Measurements from ENCODE around the gene USP25. TPM values are rescaled to one million over a fixed set of nuclear protein-coding genes. Genes with fewer than 3 reads are reported as not detected.

USP25 gene
- total RNA-seq, 1 experiment from 2014 or later: 26.1 TPM

- Histone ChIP-seq H3K9me3 (ENCODE audit: control insufficient read depth, insufficient read depth, low read depth, low read length) (no peaks in the 10 kb centered on the region), H3K27me3 (ENCODE audit: control insufficient read depth, insufficient read depth, low read length) (no peaks in the 10 kb centered on the region), H3K27ac (ENCODE audit: low read length) (no peak overlapping the region; the same call in 1 of the 2 replicates), H3K4me3 (ENCODE audit: low read depth in 2 of 2, low read length in 2 of 2) (no peak overlapping the region), H3K36me3 (ENCODE audit: control insufficient read depth, insufficient read depth, low read length) (peaks cover 6% of the 10 kb centered on the region), H3K4me1 (ENCODE audit: control insufficient read depth, insufficient read depth, low read length) (no peaks in the 10 kb centered on the region)
- no peak for DNase-seq (ENCODE audit: low read depth, low spot score)
- no peak for ATAC-seq
- in situ Hi-C loops (cut with HindIII; ENCODE audit: low pct_unique_long_range_greater_than_20kb, low sequenced_read_pairs): no loop called here
- intact Hi-C loops (cut with micrococcal nuclease; ENCODE audit: unreplicated experiment): loop anchor here (10.0 kb wide), 1 partner anchor 91 kb away; no protein-coding TSS in a partner anchor
- POLR2A ChIA-PET: no interaction called here
- BruUV-seq (replicated peaks): no TSS peak
- CTCF ChIA-PET: no interaction called here
- TF ChIP-seq POLR2AphosphoS5 (IDR thresholded peaks at IDR 0.05; ENCODE audit: low read depth, low read length) (no peak), CTCF (IDR thresholded peaks at IDR 0.05) (no peak), REST (IDR thresholded peaks at IDR 0.05; ENCODE audit: insufficient read depth in 1 of 2, low read depth in 2 of 2, low read length in 1 of 2) (no peak), SIN3A (IDR thresholded peaks at IDR 0.05; ENCODE audit: borderline replicate concordance, insufficient read depth, low read depth, low read length) (no peak), TCF7L2 (IDR thresholded peaks at IDR 0.05; ENCODE audit: low read depth, low read length) (no peak)
Measured at GRCh38 chr21:15825700-15826099, 95.9 kb downstream of the USP25 start.

GRCh38 chr21:15826147-15826780 lies 96.5 kb downstream of the USP25 start:
- POLR2A ChIA-PET: no interaction called here
- Histone ChIP-seq H3K4me1 (ENCODE audit: control insufficient read depth, insufficient read depth, low read length) (no peaks in the 10 kb centered on the region), H3K9me3 (ENCODE audit: control insufficient read depth, insufficient read depth, low read depth, low read length) (no peaks in the 10 kb centered on the region), H3K27me3 (ENCODE audit: control insufficient read depth, insufficient read depth, low read length) (no peaks in the 10 kb centered on the region), H3K4me3 (ENCODE audit: low read depth in 2 of 2, low read length in 2 of 2) (no peak overlapping the region), H3K36me3 (ENCODE audit: control insufficient read depth, insufficient read depth, low read length) (peaks cover 6% of the 10 kb centered on the region), H3K27ac (ENCODE audit: low read length) (no peak overlapping the region)
- CTCF ChIA-PET: no interaction called here
- DNase-seq (ENCODE audit: low read depth, low spot score) (no peak), ATAC-seq (0 out of 2 replicates have a peak, but pooled peaks have one; percentile 56)
- in situ Hi-C loops (cut with HindIII; ENCODE audit: low pct_unique_long_range_greater_than_20kb, low sequenced_read_pairs) (no loop called here), intact Hi-C loops (cut with micrococcal nuclease; ENCODE audit: unreplicated experiment) (loop anchor here (10.0 kb wide), 1 partner anchor 91 kb away; no protein-coding TSS in a partner anchor)
- BruUV-seq (replicated peaks): no TSS peak
- TF ChIP-seq SIN3A (IDR thresholded peaks at IDR 0.05; ENCODE audit: borderline replicate concordance, insufficient read depth, low read depth, low read length): no peak
- TF ChIP-seq CTCF (IDR thresholded peaks at IDR 0.05): peak; percentile 57; the same call in 1 of the 2 replicates
- no peak for TF ChIP-seq TCF7L2 (IDR thresholded peaks at IDR 0.05; ENCODE audit: low read depth, low read length)

Data from Panc1 (cell line).